Measurements from ENCODE around the gene GHITM. TPM values are rescaled to one million over a fixed set of nuclear protein-coding genes. Genes with fewer than 3 reads are reported as not detected.

GHITM gene
- total RNA-seq, 1 donor from 2014 or later = 276 TPM

DNA sequence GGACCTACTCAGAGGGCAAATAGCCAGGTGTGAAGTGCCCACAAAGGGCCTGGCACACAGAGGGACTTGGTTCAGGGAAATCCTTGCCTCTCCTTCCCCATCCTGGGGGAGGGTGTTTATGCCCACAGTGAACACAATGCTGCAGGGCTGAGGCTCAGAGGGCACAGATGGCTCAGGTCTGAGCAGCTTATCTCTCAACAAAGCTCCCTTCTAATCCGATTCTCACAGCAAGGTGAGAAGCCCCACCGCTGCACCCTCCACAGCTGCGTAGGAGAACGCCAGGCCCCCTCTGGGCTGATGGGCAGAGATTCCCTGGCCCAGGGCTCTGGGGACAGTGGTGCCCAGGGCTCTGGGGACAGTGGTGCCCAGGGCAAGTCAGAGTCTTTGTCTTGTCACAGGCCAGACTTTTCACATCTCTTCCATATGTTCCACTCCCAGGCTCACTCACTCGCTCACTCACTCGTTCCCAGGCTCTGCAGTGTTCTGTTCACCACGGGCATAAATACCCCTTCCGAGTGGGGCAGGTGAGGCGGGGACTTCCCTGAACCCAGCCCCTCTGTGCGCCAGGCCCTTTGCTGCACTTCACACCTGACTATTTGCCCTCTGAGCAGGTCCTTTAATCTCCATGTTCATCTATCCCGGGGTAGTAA lies 46.3 kb downstream of the GHITM start:
- no peak for DNase-seq (ENCODE audit: low read depth)
- Histone ChIP-seq H3K4me3 (ENCODE audit: low read depth, low read length) (no peak overlapping the region), H3K27me3 (ENCODE audit: control insufficient read depth, insufficient read depth, low read length) (peaks cover 2% of the 10 kb centered on the region), H3K36me3 (ENCODE audit: control insufficient read depth, insufficient read depth, low read length) (no peaks in the 10 kb centered on the region)
- TF ChIP-seq, protein P1, sequence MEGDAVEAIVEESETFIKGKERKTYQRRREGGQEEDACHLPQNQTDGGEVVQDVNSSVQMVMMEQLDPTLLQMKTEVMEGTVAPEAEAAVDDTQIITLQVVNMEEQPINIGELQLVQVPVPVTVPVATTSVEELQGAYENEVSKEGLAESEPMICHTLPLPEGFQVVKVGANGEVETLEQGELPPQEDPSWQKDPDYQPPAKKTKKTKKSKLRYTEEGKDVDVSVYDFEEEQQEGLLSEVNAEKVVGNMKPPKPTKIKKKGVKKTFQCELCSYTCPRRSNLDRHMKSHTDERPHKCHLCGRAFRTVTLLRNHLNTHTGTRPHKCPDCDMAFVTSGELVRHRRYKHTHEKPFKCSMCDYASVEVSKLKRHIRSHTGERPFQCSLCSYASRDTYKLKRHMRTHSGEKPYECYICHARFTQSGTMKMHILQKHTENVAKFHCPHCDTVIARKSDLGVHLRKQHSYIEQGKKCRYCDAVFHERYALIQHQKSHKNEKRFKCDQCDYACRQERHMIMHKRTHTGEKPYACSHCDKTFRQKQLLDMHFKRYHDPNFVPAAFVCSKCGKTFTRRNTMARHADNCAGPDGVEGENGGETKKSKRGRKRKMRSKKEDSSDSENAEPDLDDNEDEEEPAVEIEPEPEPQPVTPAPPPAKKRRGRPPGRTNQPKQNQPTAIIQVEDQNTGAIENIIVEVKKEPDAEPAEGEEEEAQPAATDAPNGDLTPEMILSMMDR (IDR thresholded peaks at IDR 0.05; ENCODE audit: insufficient read depth, low read length, poor library complexity, severe bottlenecking) = no peak

DNA sequence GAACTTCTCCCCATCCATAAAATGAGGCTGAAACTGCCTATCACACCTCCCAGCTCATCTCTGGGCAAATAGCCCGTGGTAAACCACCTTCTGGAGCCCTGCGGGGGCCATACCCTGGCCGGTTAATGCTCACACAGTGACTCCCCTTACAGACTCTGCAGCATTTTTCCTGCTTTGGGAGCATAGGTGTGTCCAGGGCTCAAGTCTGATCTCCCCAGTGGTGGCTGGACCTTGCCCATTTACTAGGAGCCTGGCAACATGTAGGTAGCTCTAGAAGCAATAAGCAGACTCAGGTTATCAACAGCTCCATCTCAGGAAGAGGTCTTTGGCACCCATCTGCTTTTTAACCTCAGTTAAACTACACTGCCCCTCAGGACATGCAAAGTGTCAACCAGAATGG lies 49.5 kb downstream of the GHITM start:
- H3K27me3 ChIP-seq (ENCODE audit: control insufficient read depth, insufficient read depth, low read length) = peaks cover 7% of the 10 kb centered on the region
- H3K4me3 ChIP-seq (ENCODE audit: low read depth, low read length) = no peak overlapping the region
- TF ChIP-seq, protein P1 (IDR thresholded peaks at IDR 0.05; ENCODE audit: insufficient read depth, low read length, poor library complexity, severe bottlenecking) = no peak
- DNase-seq (ENCODE audit: low read depth) = no peak
- H3K36me3 ChIP-seq (ENCODE audit: control insufficient read depth, insufficient read depth, low read length) = no peaks in the 10 kb centered on the region

DNA sequence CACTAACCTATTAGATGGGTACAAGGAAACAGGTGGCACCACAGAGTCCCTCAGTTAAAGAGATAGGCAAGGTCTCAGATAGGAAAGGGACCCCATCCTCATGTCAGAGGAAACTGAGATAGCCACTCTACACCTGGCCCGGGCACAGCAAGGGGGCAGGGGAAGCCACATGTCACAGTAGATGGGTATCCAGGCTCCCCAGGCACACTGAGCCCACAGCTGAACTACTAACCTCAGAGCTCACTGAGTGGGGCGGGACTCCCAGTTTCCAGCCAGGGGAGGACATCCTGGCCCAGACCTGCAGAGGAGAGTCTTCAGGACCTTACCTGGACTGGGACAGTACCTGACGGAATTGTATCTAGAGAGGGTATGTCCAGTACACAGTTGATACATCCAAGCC lies 51.3 kb downstream of the GHITM start:
- peaks cover 23% of the 10 kb centered on the region for H3K27me3 ChIP-seq (ENCODE audit: control insufficient read depth, insufficient read depth, low read length)
- DNase-seq (ENCODE audit: low read depth) = no peak
- H3K4me3 ChIP-seq (ENCODE audit: low read depth, low read length) = no peak overlapping the region
- TF ChIP-seq, protein P1 (IDR thresholded peaks at IDR 0.05; ENCODE audit: insufficient read depth, low read length, poor library complexity, severe bottlenecking) = no peak
- H3K36me3 ChIP-seq (ENCODE audit: control insufficient read depth, insufficient read depth, low read length) = no peaks in the 10 kb centered on the region

DNA sequence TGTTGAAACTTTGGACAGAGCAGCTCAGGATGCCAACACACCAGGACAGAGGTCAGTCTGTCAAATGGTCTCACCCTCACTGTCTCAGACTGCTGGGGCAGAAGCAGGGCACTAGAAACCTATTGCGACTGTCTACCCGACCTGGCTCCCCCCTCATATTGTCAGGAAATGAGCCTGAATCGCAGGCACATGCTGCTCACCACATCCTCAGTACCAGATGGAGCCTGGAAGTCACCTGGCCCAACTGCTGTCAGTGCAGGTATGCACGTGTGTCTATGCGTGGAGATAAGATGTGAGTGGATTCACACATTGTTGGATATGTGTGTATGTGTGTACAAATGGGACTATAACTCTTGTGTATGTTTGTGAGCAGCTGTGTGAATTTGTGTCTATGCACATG lies 51.8 kb downstream of the GHITM start:
- TF ChIP-seq, protein P1 (IDR thresholded peaks at IDR 0.05; ENCODE audit: insufficient read depth, low read length, poor library complexity, severe bottlenecking) = no peak
- no peak overlapping the region for H3K4me3 ChIP-seq (ENCODE audit: low read depth, low read length)
- H3K27me3 ChIP-seq (ENCODE audit: control insufficient read depth, insufficient read depth, low read length) = peaks cover 27% of the 10 kb centered on the region
- no peak for DNase-seq (ENCODE audit: low read depth)
- H3K36me3 ChIP-seq (ENCODE audit: control insufficient read depth, insufficient read depth, low read length) = no peaks in the 10 kb centered on the region

DNA sequence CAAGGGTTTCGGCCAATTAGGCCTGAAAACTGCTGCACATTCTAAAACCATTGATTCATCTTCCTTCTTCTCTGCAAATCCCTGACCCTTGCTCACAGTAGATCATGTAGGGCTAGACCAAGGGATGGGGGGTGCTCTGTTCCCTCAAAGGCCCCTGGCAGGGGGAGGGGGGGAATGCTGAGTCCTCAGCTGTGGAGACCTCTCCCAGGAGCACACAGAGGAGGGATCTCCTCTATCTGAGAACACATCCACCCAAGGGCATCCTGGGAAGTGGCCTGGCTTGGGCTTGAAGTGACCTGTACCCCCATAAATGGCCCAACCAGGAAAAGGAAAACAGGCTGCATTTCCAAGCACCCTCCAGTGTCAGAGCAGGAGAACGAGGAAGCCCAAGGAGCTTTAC lies 54.0 kb downstream of the GHITM start:
- DNase-seq (ENCODE audit: low read depth) = no peak
- H3K27me3 ChIP-seq (ENCODE audit: control insufficient read depth, insufficient read depth, low read length) = peaks cover 29% of the 10 kb centered on the region
- H3K36me3 ChIP-seq (ENCODE audit: control insufficient read depth, insufficient read depth, low read length) = no peaks in the 10 kb centered on the region
- H3K4me3 ChIP-seq (ENCODE audit: low read depth, low read length) = no peak overlapping the region
- TF ChIP-seq, protein P1 (IDR thresholded peaks at IDR 0.05; ENCODE audit: insufficient read depth, low read length, poor library complexity, severe bottlenecking) = no peak

DNA sequence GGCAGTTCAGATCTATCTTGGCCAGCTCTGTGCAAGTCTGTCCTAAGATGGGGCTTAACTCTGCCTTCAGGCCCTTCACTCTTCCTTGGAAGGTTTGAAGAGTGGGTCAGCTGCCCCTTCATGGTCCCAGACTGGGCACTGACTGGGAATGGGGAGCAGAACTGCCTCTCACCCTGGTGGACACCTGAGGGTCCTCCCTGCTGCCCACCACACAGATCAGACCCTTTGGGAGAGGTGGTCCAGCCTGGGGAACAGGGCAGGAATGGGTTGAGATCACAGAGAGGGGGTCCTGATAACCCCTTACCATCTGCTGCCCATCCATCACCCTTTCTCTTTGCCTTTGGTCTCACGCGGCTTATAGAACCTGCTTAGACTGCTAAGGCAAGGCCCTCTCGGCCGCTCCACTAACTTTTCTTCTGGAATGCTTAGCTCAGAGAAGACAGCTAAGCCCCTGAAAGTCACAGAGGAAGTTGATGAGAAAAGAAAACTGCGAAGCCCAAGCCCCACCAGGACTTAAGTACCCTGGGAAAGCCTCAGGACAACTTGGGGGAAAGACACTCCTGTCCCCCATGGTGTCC lies 54.6 kb downstream of the GHITM start:
- TF ChIP-seq, protein P1 (IDR thresholded peaks at IDR 0.05; ENCODE audit: insufficient read depth, low read length, poor library complexity, severe bottlenecking) = no peak
- Histone ChIP-seq H3K4me3 (ENCODE audit: low read depth, low read length) (peak overlapping the region; percentile 30), H3K27me3 (ENCODE audit: control insufficient read depth, insufficient read depth, low read length) (peaks cover 29% of the 10 kb centered on the region), H3K36me3 (ENCODE audit: control insufficient read depth, insufficient read depth, low read length) (no peaks in the 10 kb centered on the region)
- DNase-seq (ENCODE audit: low read depth) = no peak
